ENCODE data around the gene KCNQ1. TPM values are rescaled to one million over a fixed set of nuclear protein-coding genes. Genes with fewer than 3 reads are reported as not detected.

The KCNQ1 gene
- polyA plus RNA-seq, 1 of the 3 experiments (the other 2 are of a cell fraction) = 0.05 TPM

GRCh38 chr11:2396471-2396870, 48.3 kb upstream of the KCNQ1 start:
- H3K9me3 ChIP-seq = no peaks in the 10 kb centered on the region
- no peaks in the 10 kb centered on the region for H3K9me2 ChIP-seq
- no peak overlapping the region for H3K4me3 ChIP-seq (ENCODE audit: low read depth in 2 of 2, low read length in 1 of 2)
- no peak for TF ChIP-seq PBX3 (IDR thresholded peaks at IDR 0.05)
- TF ChIP-seq MAX (IDR thresholded peaks at IDR 0.05; ENCODE audit: low read depth) = no peak
- TF ChIP-seq IRF3 (IDR thresholded peaks at IDR 0.05; ENCODE audit: low read depth, low read length) = no peak
- no peak for TF ChIP-seq EZH2phosphoT487 (IDR thresholded peaks at IDR 0.05; ENCODE audit: borderline replicate concordance, low read depth)
- no peak for TF ChIP-seq POLR2AphosphoS5 (IDR thresholded peaks at IDR 0.05; ENCODE audit: low read depth, low read length)
- no peak for TF ChIP-seq TEAD4 (IDR thresholded peaks at IDR 0.05; ENCODE audit: borderline replicate concordance, insufficient read depth)
- TF ChIP-seq GABPA (IDR thresholded peaks at IDR 0.05; ENCODE audit: low read depth) = no peak
- TF ChIP-seq RFX5 (IDR thresholded peaks at IDR 0.05; ENCODE audit: low read length) = no peak
- TF ChIP-seq RCOR1 (IDR thresholded peaks at IDR 0.05; ENCODE audit: low read length) = no peak
- no peak for TF ChIP-seq RAD21 (IDR thresholded peaks at IDR 0.05; ENCODE audit: low read length)
- TF ChIP-seq ELF1 (IDR thresholded peaks at IDR 0.05) = no peak
- peaks cover 19% of the 10 kb centered on the region for H3K79me2 ChIP-seq (ENCODE audit: insufficient read depth)
- no peak overlapping the region for H3K27ac ChIP-seq (ENCODE audit: low read depth in 2 of 2, low read length in 1 of 2)
- no peaks in the 10 kb centered on the region for H3K27me3 ChIP-seq (ENCODE audit: insufficient read depth)
- peaks cover 23% of the 10 kb centered on the region for H4K20me1 ChIP-seq (ENCODE audit: insufficient read depth)
- H3F3A ChIP-seq (replicated peaks; ENCODE audit: insufficient read depth) = peaks cover 10% of the 10 kb centered on the region
- no peak overlapping the region for H2AFZ ChIP-seq (ENCODE audit: low read depth)
- peaks cover 8 to 45% of the 10 kb centered on the region in 2 experiments for H3K36me3 ChIP-seq (replicated peaks in 1 of 2; ENCODE audit: control insufficient read depth in 1 of 2, insufficient read depth in 2 of 2, low read length in 1 of 2)
- H3K4me1 ChIP-seq (ENCODE audit: control insufficient read depth in 1 of 2, insufficient read depth in 2 of 2, low read depth in 1 of 2, low read length in 1 of 2) = peaks cover 7 to 15% of the 10 kb centered on the region in 2 experiments; a peak in 2 of 4 replicates
- ChIA-PET POLR2A (interaction anchor here (1.0 kb wide), 1 partner anchor 19 kb away, joined by 3 read pairs; no protein-coding TSS in a partner anchor), CTCF (no interaction called here)
- WGBS (ENCODE audit: low lambda C conversion rate) = 94% methylated on average over 9 of the region's 26 CpGs
- H3K9ac ChIP-seq = no peak overlapping the region
- no peak for DNase-seq
- H3K4me2 ChIP-seq = no peak overlapping the region

- 96% methylated on average over 9 of the region's 12 CpGs for WGBS (ENCODE audit: low lambda C conversion rate)
- no peaks in the 10 kb centered on the region for H3K9me3 ChIP-seq
- no peaks in the 10 kb centered on the region for H3K9me2 ChIP-seq
- no peak overlapping the region for H2AFZ ChIP-seq (ENCODE audit: low read depth)
- TF ChIP-seq TAF1 (IDR thresholded peaks at IDR 0.05; ENCODE audit: borderline replicate concordance, low read depth, low read length) (no peak), RXRA (IDR thresholded peaks at IDR 0.05; ENCODE audit: borderline replicate concordance, low read depth) (no peak), USF1 (IDR thresholded peaks at IDR 0.05; ENCODE audit: borderline replicate concordance, low read depth) (no peak), ELF1 (IDR thresholded peaks at IDR 0.05) (no peak), RAD21 (IDR thresholded peaks at IDR 0.05; ENCODE audit: low read length) (no peak), NFIC (IDR thresholded peaks at IDR 0.05; ENCODE audit: borderline replicate concordance) (no peak), RCOR1 (IDR thresholded peaks at IDR 0.05; ENCODE audit: low read length) (no peak), YY1 (IDR thresholded peaks at IDR 0.05; ENCODE audit: low read depth) (no peak), TEAD4 (IDR thresholded peaks at IDR 0.05; ENCODE audit: borderline replicate concordance, insufficient read depth) (no peak), CHD2 (IDR thresholded peaks at IDR 0.05; ENCODE audit: low read length, partially characterized antibody) (no peak), FOXM1 (IDR thresholded peaks at IDR 0.05; ENCODE audit: low read depth) (no peak), GABPA (IDR thresholded peaks at IDR 0.05; ENCODE audit: low read depth) (no peak), EP300 (IDR thresholded peaks at IDR 0.05; ENCODE audit: borderline replicate concordance in 1 of 2, low read depth in 1 of 2, low read length in 1 of 2) (no peak), POLR2AphosphoS5 (IDR thresholded peaks at IDR 0.05; ENCODE audit: low read depth, low read length) (no peak), NRF1 (IDR thresholded peaks at IDR 0.05; ENCODE audit: low read depth, low read length) (no peak), MEF2A (IDR thresholded peaks at IDR 0.05; ENCODE audit: borderline replicate concordance, low read depth) (no peak), FOXJ3 (CRISPR knock-in tag; IDR thresholded peaks at IDR 0.05) (no peak), JUND (IDR thresholded peaks at IDR 0.05) (no peak), FOSL2 (IDR thresholded peaks at IDR 0.05; ENCODE audit: borderline replicate concordance, low read depth) (no peak)
- H3K36me3 ChIP-seq (replicated peaks in 1 of 2; ENCODE audit: control insufficient read depth in 1 of 2, insufficient read depth in 2 of 2, low read length in 1 of 2) = peaks cover 8 to 42% of the 10 kb centered on the region in 2 experiments
- DNase-seq = no peak
- peaks cover 17% of the 10 kb centered on the region; the same call in 1 of the 2 replicates for H4K20me1 ChIP-seq (ENCODE audit: insufficient read depth)
- ChIA-PET CTCF (no interaction called here), POLR2A (no interaction called here)
- no peaks in the 10 kb centered on the region for H3K27me3 ChIP-seq (ENCODE audit: insufficient read depth)
- no peak overlapping the region for H3K4me3 ChIP-seq (ENCODE audit: low read depth in 2 of 2, low read length in 1 of 2)
- no peak overlapping the region for H3K4me2 ChIP-seq
- H3K27ac ChIP-seq (ENCODE audit: low read depth in 2 of 2, low read length in 1 of 2) = no peak overlapping the region
- H3K9ac ChIP-seq = no peak overlapping the region
- peaks cover 25% of the 10 kb centered on the region for H3K79me2 ChIP-seq (ENCODE audit: insufficient read depth)
- H3F3A ChIP-seq (replicated peaks; ENCODE audit: insufficient read depth) = peaks cover 10% of the 10 kb centered on the region
- peaks cover 10 to 20% of the 10 kb centered on the region in 2 experiments; a peak in 2 of 4 replicates for H3K4me1 ChIP-seq (ENCODE audit: control insufficient read depth in 1 of 2, insufficient read depth in 2 of 2, low read depth in 1 of 2, low read length in 1 of 2)
These were observed 47.8 kb upstream of the KCNQ1 start for GRCh38 chr11:2397005-2397404.

All from SK-N-SH (cell line).